Measurements from ENCODE around the gene ME1.
A peak's percentile ranks its signal among the peaks of the same experiment; 100 is the strongest.
"Not testable (repeated sequence)": the region's sequence is repeated elsewhere in the genome, so short reads cannot be mapped to it uniquely, and the experiment has no call there.

ME1 gene

DNA sequence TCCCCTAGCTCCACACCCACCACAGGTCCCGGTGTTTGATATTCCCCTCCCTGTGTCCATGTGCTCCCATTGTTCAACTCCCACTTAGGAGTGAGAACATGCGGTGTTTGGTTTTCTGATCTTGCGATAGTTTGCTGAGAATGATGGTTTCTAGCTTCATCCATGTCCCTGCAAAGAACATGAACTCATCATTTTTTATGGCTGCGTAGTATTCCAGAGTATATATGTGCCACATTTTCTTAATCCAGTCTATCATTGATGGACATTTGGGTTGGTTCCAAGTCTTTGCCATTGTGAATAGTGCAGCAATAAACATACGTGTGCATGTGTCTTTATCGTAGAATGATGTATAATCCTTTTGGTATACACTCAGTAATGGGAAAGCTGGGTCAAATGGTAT is 143.6 kb downstream of the ME1 start:
- not testable (repeated sequence) for H3K27ac Mint-ChIP-seq; H3K36me3 Mint-ChIP-seq (ENCODE audit: low read depth); H3K9me3 Mint-ChIP-seq; H3K4me1 Mint-ChIP-seq; H3K4me3 Mint-ChIP-seq; ATAC-seq; DNase-seq
- peaks cover 10% of the 10 kb centered on the region for H3K27me3 Mint-ChIP-seq

DNA sequence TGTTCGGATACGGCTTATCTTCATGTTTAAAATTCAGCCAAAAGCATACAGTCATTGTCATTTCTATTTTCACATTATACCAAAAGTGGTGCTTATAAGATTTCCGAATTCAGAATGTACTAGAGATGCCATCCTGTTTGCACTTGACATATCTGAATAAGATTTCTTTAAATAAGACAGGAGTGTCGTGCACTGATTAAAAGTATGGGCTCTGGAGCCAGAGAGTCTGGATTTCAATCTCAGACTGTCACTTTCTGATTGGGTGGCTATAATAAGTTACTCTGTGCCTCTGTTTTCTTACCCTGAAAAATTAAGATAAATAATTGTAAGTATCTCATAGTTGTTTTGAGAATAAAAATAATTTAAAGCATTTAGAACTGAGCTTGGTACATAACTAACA is 144.9 kb downstream of the ME1 start:
- Mint-ChIP-seq H3K9me3 (peaks cover 12% of the 10 kb centered on the region), H3K36me3 (ENCODE audit: low read depth) (no peaks in the 10 kb centered on the region), H3K27me3 (peaks cover 10% of the 10 kb centered on the region), H3K4me3 (no peak overlapping the region), H3K4me1 (no peaks in the 10 kb centered on the region), H3K27ac (no peak overlapping the region)
- ATAC-seq (no peak), DNase-seq (no peak)

DNA sequence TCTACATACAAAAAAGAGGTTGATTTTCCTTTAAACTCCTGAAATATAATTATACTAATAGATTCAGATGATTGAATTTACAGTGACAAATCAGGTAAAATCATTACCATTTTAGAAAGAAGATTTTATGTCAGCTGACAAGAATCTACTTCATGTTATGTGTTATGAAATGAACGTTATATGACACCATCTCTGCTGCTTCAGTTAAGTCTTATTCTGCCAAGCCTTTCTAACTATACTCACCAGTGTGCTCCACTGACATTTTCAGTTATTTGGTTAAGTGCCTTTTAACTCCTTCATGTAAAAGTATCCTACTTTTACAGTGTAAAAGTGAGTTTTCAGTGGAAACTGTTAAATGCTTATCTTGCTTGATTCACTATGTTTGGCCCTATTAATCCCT is 157.3 kb downstream of the ME1 start:
- Mint-ChIP-seq H3K36me3 (ENCODE audit: low read depth) (no peaks in the 10 kb centered on the region), H3K27ac (no peak overlapping the region), H3K9me3 (no peaks in the 10 kb centered on the region), H3K4me1 (peaks cover 7% of the 10 kb centered on the region), H3K4me3 (no peak overlapping the region), H3K27me3 (peaks cover 9% of the 10 kb centered on the region)
- ATAC-seq (no peak), DNase-seq (no peak)

DNA sequence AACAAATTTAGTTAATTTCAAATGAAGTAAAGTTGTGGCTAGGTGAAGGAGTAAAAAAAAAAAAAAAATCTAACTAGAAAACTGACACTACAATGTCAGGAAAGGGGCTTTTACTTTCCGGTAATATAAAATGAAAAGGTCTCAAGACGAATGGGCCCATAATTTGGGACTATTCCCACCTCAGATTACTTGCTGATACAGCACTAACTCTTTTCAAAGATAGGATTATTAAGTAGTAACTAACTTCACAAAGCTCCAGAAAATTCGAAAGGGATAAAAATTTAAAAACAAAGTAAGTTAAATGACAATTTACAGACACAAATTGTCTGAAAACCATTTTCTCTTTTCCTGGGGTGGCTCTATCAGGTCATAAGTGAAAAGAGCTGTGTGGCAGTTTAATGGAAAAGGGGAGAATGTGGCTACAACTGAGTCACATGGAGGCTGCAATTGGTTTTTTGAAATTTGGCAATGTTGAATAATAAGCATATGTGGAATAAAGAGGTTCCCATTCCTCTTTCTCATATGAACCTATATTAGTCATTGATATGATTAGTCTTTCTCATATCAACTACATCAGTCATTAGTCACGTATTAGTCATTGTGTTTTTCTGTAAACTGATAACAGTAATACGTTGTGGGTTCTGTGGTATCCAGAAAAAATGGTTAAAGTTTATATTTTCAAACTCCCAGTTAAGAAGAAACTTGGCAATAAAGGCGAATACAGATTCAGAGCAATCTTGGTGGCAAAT is 159.7 kb downstream of the ME1 start:
- peaks cover 7% of the 10 kb centered on the region for H3K4me1 Mint-ChIP-seq
- ATAC-seq (peak; percentile 63), DNase-seq (no peak)
- H3K27ac Mint-ChIP-seq, result no peak overlapping the region
- H3K4me3 Mint-ChIP-seq, result no peak overlapping the region
- peaks cover 2% of the 10 kb centered on the region for H3K27me3 Mint-ChIP-seq
- no peaks in the 10 kb centered on the region for H3K9me3 Mint-ChIP-seq
- H3K36me3 Mint-ChIP-seq (ENCODE audit: low read depth), result no peaks in the 10 kb centered on the region

DNA sequence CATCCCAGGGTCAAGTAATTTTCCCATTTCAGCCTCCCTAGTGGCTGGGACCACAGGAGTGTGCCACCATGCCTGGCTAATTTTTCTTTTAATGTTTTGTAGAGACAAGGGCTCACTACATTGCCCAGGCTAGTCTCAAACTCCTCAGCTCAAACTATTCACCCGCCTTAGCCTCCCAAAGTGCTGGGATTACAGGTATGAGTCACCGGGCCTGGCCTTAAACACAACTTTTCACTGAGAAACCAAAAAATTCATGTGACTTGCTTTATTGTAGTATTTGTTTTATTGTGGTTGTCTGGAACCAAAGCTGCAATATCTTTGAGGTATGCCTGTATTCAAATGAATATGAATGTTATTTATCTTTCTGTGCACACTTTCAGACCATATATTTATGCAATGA is 165.5 kb downstream of the ME1 start:
- Mint-ChIP-seq H3K27me3 (peaks cover 7% of the 10 kb centered on the region), H3K4me3 (no peak overlapping the region), H3K27ac (no peak overlapping the region), H3K9me3 (no peaks in the 10 kb centered on the region), H3K36me3 (ENCODE audit: low read depth) (no peaks in the 10 kb centered on the region), H3K4me1 (no peaks in the 10 kb centered on the region)
- ATAC-seq (no peak), DNase-seq (no peak)

DNA sequence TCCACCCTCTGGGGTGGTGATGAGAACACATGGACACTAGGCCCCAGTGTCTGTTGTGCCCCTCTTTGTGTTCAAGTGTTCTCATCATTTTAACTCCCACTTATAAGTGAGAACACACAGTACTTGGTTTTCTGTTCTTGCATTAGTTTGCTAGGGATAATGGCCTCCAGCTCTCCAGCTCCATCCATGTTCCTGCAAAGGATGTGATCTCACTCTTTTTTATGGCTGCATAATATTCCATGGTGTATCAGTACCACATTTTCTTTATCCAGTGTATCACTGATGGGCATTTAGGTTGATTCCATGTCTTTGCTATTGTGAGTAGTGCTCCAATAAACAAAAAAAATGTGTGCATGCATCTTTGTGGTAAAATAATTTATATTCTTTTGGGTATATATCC is 170.3 kb downstream of the ME1 start:
- H3K9me3 Mint-ChIP-seq, result no peaks in the 10 kb centered on the region
- peaks cover 6% of the 10 kb centered on the region for H3K27me3 Mint-ChIP-seq
- no peak for DNase-seq
- H3K4me1 Mint-ChIP-seq, result no peaks in the 10 kb centered on the region
- no peak overlapping the region for H3K4me3 Mint-ChIP-seq
- H3K36me3 Mint-ChIP-seq (ENCODE audit: low read depth), result no peaks in the 10 kb centered on the region
- H3K27ac Mint-ChIP-seq, result no peak overlapping the region
- no peak for ATAC-seq

DNA sequence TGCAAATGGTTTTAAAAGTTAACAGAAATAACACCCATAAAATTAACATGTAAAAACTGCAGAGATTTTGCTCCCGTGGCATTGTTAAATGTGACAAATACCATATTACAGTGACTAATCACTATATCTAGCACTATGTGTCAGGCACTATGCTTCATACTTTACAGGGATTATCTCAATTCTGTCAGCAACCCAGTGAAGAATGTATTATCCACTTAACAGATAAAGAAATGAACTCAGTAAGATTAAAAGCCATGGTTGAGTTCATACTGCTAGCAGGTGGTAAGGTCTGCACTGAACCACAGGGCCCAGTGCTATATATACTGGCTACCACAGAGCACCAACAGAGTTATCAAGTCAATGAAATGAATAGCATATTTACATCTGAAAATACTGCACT is 172.3 kb downstream of the ME1 start:
- Mint-ChIP-seq H3K36me3 (ENCODE audit: low read depth) (no peaks in the 10 kb centered on the region), H3K4me3 (no peak overlapping the region), H3K27ac (no peak overlapping the region), H3K9me3 (no peaks in the 10 kb centered on the region), H3K27me3 (peaks cover 6% of the 10 kb centered on the region), H3K4me1 (no peaks in the 10 kb centered on the region)
- ATAC-seq, result no peak
- DNase-seq, result no peak

DNA sequence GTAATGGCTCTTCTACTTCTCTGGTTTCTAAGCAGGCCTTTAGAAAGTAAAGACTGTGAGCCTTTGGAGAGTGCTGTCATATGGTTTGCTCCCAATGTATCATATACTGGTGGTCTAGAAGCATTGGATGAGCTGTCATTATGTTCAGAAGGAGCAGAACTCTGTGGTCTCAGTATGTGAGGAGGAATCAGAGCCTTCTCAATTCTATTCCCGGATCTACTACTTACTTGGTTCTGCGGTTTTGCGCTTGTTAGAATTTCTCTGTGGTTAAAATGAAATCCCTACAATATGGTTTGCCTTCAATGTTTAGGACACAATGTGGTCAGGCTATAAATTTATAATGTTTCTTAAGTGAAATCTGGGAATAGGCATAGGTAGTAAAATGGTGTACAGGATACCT is 173.1 kb downstream of the ME1 start:
- Mint-ChIP-seq H3K36me3 (ENCODE audit: low read depth) (no peaks in the 10 kb centered on the region), H3K4me1 (no peaks in the 10 kb centered on the region), H3K27me3 (peaks cover 6% of the 10 kb centered on the region), H3K4me3 (no peak overlapping the region), H3K27ac (no peak overlapping the region), H3K9me3 (no peaks in the 10 kb centered on the region)
- DNase-seq (no peak), ATAC-seq (no peak)

DNA sequence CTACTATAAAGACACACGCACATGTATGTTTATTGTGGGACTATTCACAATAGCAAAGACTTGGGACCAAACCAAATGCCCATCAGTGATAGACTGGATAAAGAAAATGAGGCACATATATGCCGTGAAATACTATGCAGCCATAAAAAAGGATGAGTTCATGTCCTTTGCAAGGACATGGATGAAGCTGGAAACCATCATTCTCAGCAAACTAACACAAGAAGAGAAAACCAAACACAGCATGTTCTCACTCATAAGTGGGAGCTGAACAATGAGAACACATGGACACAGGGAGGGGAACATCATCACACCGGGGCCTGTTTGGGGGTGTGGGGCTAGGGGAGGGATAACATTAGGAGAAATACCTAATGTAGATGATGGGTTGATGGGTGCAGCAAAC is 174.1 kb downstream of the ME1 start:
- not testable (repeated sequence) for H3K4me3 Mint-ChIP-seq; H3K27ac Mint-ChIP-seq; H3K27me3 Mint-ChIP-seq; H3K36me3 Mint-ChIP-seq (ENCODE audit: low read depth); ATAC-seq; H3K9me3 Mint-ChIP-seq; DNase-seq; H3K4me1 Mint-ChIP-seq

DNA sequence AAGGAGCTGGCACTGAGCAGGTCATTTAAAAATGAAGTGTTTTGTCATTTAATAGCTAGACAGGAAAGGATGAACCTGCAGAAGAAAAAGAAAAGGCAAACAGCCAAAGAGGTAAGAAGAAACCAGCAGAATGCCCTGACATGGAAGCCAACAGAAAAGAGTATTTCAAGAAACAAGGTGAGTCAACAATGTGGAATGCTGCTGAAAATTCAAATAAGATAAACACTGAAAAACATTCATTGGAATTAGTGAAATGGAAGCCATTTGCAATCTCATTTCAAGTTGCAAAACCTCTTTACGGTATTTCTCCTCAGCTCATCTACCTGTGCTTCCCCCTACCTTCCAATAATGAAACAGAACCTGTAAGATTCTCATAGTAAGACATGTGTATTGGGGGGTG is 178.1 kb downstream of the ME1 start:
- H3K27me3 Mint-ChIP-seq, result peaks cover 4% of the 10 kb centered on the region
- H3K9me3 Mint-ChIP-seq, result peaks cover 3% of the 10 kb centered on the region
- DNase-seq (no peak), ATAC-seq (no peak)
- H3K4me1 Mint-ChIP-seq, result no peaks in the 10 kb centered on the region
- no peak overlapping the region for H3K4me3 Mint-ChIP-seq
- no peak overlapping the region for H3K27ac Mint-ChIP-seq
- H3K36me3 Mint-ChIP-seq (ENCODE audit: low read depth), result no peaks in the 10 kb centered on the region

DNA sequence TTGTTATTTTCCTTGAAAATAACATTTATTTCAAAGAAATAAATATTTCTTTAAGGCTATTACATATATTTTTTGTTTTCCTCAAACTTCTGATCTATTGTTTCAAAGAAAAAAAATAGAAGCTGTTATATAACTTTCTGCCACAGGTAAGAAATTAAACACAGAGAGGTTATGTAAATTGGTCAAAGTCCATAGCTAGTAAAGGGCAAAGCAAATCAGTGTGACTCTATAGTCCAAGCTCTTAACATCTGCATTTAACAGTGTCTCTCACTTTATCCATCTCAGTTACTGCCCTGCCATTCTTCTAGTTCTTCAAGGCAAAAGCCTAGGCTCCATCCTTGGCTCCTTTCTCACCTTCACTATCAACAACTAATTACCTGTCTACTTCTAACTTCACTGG is 180.6 kb downstream of the ME1 start:
- Mint-ChIP-seq H3K4me1 (no peaks in the 10 kb centered on the region), H3K9me3 (peaks cover 3% of the 10 kb centered on the region), H3K27ac (no peak overlapping the region), H3K4me3 (no peak overlapping the region), H3K27me3 (peaks cover 4% of the 10 kb centered on the region), H3K36me3 (ENCODE audit: low read depth) (no peaks in the 10 kb centered on the region)
- ATAC-seq (no peak), DNase-seq (no peak)

DNA sequence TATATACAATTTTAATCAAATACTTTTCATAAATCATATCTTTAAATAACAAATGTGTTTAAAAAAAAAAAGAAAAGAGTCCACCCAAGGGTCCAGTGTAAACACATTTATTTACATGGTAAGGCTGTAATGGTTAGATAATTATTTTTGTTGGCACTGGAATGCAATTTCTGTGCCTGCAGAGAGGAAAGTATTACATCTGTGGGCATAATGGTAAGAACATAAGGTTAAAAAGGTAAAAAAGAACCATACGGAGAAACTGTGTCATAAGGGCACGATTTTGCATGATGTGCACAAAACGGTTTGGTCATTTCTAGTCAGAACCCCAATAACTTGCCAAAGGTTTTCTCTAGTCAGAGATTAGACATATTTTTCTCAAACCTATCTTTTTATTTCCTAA is 183.4 kb downstream of the ME1 start:
- Mint-ChIP-seq H3K4me3 (no peak overlapping the region), H3K27ac (no peak overlapping the region), H3K36me3 (ENCODE audit: low read depth) (no peaks in the 10 kb centered on the region), H3K4me1 (no peaks in the 10 kb centered on the region), H3K27me3 (peaks cover 9% of the 10 kb centered on the region), H3K9me3 (peaks cover 3% of the 10 kb centered on the region)
- no peak for DNase-seq
- no peak for ATAC-seq

DNA sequence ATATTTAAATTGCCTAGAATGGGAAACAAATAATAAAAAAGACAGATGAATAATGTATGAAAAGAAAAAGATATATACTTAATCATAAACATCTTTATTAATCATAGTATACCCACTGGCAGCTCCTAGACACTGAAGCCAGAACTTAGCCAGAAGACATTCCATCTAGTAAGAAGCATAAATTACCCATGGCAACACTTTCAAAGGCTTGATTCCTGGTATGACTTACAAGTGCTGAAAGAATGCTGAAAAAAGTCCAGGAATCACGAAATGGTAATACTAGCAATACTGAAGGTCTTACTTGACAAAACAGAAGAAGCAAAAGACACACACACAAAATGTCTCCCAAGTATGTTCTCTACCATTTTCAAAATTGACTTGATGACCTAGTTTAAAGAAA is 199.7 kb downstream of the ME1 start:
- H3K36me3 Mint-ChIP-seq (ENCODE audit: low read depth), result no peaks in the 10 kb centered on the region
- no peak for DNase-seq
- ATAC-seq, result no peak

DNA sequence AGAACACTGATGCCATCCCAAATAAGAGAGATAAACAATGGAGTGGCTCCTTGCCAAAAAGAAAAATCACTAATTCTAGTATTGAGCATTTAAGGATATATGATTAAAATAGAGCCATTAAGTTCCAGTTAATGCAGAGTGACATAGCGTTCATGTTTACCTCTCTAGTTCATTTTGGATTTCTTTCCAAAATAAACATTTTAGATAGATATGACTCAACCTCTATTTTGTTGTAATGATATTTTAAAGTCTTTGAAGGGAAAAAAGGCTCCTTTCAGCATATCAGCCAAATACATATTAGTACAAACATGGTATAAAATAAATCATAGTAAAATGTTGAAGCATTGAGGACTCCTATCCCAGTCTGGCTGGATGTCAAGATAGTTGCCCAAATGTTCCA is 204.3 kb downstream of the ME1 start:
- Mint-ChIP-seq H3K4me3 (no peak overlapping the region), H3K36me3 (ENCODE audit: low read depth) (no peaks in the 10 kb centered on the region), H3K9me3 (no peaks in the 10 kb centered on the region), H3K27me3 (peaks cover 2% of the 10 kb centered on the region), H3K4me1 (no peaks in the 10 kb centered on the region), H3K27ac (no peak overlapping the region)
- no peak for ATAC-seq
- no peak for DNase-seq

More for the DNA sequence above, 199.7 kb downstream of the ME1 start:
- H3K27ac Mint-ChIP-seq, result no peak overlapping the region
- no peaks in the 10 kb centered on the region for H3K4me1 Mint-ChIP-seq
- H3K27me3 Mint-ChIP-seq, result peaks cover 14% of the 10 kb centered on the region
- no peak overlapping the region for H3K4me3 Mint-ChIP-seq
- H3K9me3 Mint-ChIP-seq, result no peaks in the 10 kb centered on the region

DNA sequence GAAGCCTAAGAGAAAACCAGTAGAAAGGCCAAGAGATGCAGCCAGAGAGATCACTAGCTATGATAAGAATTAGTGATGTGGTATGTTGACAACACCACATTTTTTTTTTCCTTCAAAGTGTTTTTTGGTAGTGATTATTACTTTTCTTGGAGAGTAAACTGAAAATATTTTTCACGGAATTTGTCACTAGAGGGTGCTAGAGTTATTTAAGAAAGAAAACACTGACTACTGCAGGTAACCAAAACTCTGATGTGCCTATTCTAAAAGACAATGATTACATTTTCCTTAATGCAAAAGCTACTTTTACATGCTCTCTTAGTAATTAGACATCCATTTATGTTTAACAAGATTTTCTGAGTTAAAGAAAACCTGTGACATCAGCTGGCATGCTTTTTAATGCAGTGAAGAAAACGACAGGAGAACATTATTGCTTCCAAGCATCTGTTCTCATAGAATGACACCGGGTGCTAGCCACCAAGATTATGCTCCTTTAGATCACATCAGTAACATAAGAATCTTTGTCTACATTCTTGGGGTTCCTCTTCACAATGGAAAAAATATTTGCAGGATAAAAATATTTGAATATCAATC is 208.9 kb downstream of the ME1 start:
- ATAC-seq (no peak), DNase-seq (no peak)
- Mint-ChIP-seq H3K27ac (no peak overlapping the region), H3K36me3 (ENCODE audit: low read depth) (no peaks in the 10 kb centered on the region), H3K27me3 (peaks cover 2% of the 10 kb centered on the region), H3K9me3 (no peaks in the 10 kb centered on the region), H3K4me3 (no peak overlapping the region), H3K4me1 (no peaks in the 10 kb centered on the region)

DNA sequence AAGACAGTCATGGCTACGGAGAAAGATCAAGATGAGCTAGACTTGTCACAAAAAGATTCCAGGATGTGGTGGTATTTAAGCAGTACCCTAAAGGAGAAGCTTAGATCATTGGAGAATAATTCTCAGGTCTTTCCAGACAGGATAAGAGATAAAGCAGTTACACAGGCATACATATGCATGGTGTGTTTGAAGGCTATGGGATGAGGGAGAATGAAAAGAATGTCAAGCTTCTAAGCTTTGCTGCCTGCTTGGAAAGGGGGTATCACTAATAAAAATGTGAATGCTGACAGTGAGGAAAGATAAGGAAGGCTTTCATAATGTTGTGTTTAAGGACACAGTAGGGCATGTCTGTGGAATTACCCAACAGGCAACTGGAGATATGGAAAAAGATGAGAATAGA is 209.6 kb downstream of the ME1 start:
- no peak overlapping the region for H3K4me3 Mint-ChIP-seq
- H3K4me1 Mint-ChIP-seq, result no peaks in the 10 kb centered on the region
- no peaks in the 10 kb centered on the region for H3K9me3 Mint-ChIP-seq
- no peaks in the 10 kb centered on the region for H3K36me3 Mint-ChIP-seq (ENCODE audit: low read depth)
- no peak for ATAC-seq
- H3K27ac Mint-ChIP-seq, result no peak overlapping the region
- H3K27me3 Mint-ChIP-seq, result peaks cover 2% of the 10 kb centered on the region
- DNase-seq, result no peak

Measured in activated naive CD8-positive, alpha-beta T cell treated with anti-CD3 and anti-CD28 coated beads, Interleukin-2, amount 50 U/mL, for 24 hours (primary cell).